MM.1S (cell line): ENCODE measurements around the gene AUH.

Experiments
- DNase-seq: peaks from one replicate; pipeline ENCODE4 v3.0.0-alpha.2; 2015
- H2AFZ ChIP-seq: fragments of 300-600 bp; sonication (generic); 2 replicates; pipeline ENCODE4 v1.6.0; 2016; ENCODE audit warnings: antibody characterized with exemption, low read length
- H3F3A ChIP-seq: fragments of 300-600 bp; sonication (generic); 2 replicates; pipeline ENCODE4 v1.6.1; 2016; ENCODE audit warnings: mild to moderate bottlenecking, antibody characterized with exemption, low read length, moderate library complexity, mixed read lengths; ENCODE audit not compliant: insufficient read depth
- H3K27ac ChIP-seq: fragments of 300-600 bp; sonication (generic); 2 replicates; pipeline ENCODE4 v1.5.1; 2016; ENCODE audit warnings: mild to moderate bottlenecking, low read length
- H3K27me3 ChIP-seq: fragments of 300-600 bp; sonication (generic); replicated peaks from 2 replicates; pipeline ENCODE4 v1.6.0; 2016; ENCODE audit warnings: low read length; ENCODE audit not compliant: insufficient read depth
- H3K36me3 ChIP-seq: fragments of 300-600 bp; sonication (generic); replicated peaks from 2 replicates; pipeline ENCODE4 v1.6.1; 2016; ENCODE audit warnings: mild to moderate bottlenecking, low read length, mixed read lengths; ENCODE audit not compliant: insufficient read depth
- H3K4me1 ChIP-seq: fragments of 300-600 bp; sonication (generic); 2 replicates; pipeline ENCODE4 v1.6.1; 2016; ENCODE audit warnings: low read length, mixed read lengths
- H3K4me2 ChIP-seq: fragments of 300-600 bp; sonication (generic); 2 replicates; pipeline ENCODE4 v1.6.0; 2016; ENCODE audit warnings: low read depth, low read length
- H3K4me3 ChIP-seq: fragments of 300-600 bp; sonication (generic); 2 replicates; pipeline ENCODE4 v1.5.1; 2016; ENCODE audit warnings: low read length, mixed read lengths
- H3K79me2 ChIP-seq: fragments of 300-600 bp; sonication (generic); 2 replicates; pipeline ENCODE4 v1.6.1; 2016; ENCODE audit warnings: mixed run types, low read length, mixed read lengths
- H3K9ac ChIP-seq: fragments of 300-600 bp; sonication (generic); 2 replicates; pipeline ENCODE4 v1.6.1; 2016; ENCODE audit warnings: low read length, mixed read lengths
- H3K9me2 ChIP-seq: fragments of 300-600 bp; sonication (generic); replicated peaks from 2 replicates; pipeline ENCODE4 v1.6.1; 2016; ENCODE audit warnings: mild to moderate bottlenecking, low read length, mixed read lengths; ENCODE audit not compliant: insufficient read depth
- H3K9me3 ChIP-seq: fragments of 300-600 bp; sonication (generic); replicated peaks from 2 replicates; pipeline ENCODE4 v1.6.1; 2016; ENCODE audit warnings: mild to moderate bottlenecking, low read length, mixed read lengths; ENCODE audit not compliant: insufficient read depth
- H4K20me1 ChIP-seq: fragments of 300-600 bp; sonication (generic); 2 replicates; pipeline ENCODE4 v1.6.1; 2016; ENCODE audit warnings: mild to moderate bottlenecking, low read length, moderate library complexity, mixed read lengths; ENCODE audit not compliant: insufficient read depth
- EZH2 ChIP-seq: fragments of 300-600 bp; sonication (generic); optimal IDR thresholded peaks from 2 replicates; pipeline ENCODE3; 2017; ENCODE audit warnings: low read depth, mild to moderate bottlenecking, antibody characterized with exemption, low read length, mixed read lengths
- EZH2phosphoT487 ChIP-seq: fragments of 300-600 bp; sonication (generic); IDR thresholded peaks from 2 replicates; pipeline ENCODE4 v1.6.1; 2018; ENCODE audit warnings: antibody characterized with exemption, low read length
- TF ChIP-seq, protein P1 (sequence below): fragments of 300-600 bp; sonication (generic); IDR thresholded peaks from 2 replicates; pipeline ENCODE4 v1.5.1; 2016; ENCODE audit warnings: antibody characterized with exemption, low read length, mixed read lengths

Gene AUH

GRCh38 chr9:91305596-91306295, 56.0 kb downstream of the AUH start:
- Histone ChIP-seq H3K27ac (no peak overlapping the region), H3K79me2 (no peaks in the 10 kb centered on the region), H3K36me3 (no peaks in the 10 kb centered on the region), H2AFZ (no peak overlapping the region), H3K4me1 (no peaks in the 10 kb centered on the region; the same call in 1 of the 2 replicates), H3K9me3 (no peaks in the 10 kb centered on the region), H3K27me3 (no peaks in the 10 kb centered on the region), H3K4me3 (no peak overlapping the region), H3K9me2 (no peaks in the 10 kb centered on the region), H3K4me2 (no peak overlapping the region), H3F3A (no peaks in the 10 kb centered on the region), H4K20me1 (no peaks in the 10 kb centered on the region), H3K9ac (no peak overlapping the region)
- DNase-seq = no peak
- TF ChIP-seq, protein P1, sequence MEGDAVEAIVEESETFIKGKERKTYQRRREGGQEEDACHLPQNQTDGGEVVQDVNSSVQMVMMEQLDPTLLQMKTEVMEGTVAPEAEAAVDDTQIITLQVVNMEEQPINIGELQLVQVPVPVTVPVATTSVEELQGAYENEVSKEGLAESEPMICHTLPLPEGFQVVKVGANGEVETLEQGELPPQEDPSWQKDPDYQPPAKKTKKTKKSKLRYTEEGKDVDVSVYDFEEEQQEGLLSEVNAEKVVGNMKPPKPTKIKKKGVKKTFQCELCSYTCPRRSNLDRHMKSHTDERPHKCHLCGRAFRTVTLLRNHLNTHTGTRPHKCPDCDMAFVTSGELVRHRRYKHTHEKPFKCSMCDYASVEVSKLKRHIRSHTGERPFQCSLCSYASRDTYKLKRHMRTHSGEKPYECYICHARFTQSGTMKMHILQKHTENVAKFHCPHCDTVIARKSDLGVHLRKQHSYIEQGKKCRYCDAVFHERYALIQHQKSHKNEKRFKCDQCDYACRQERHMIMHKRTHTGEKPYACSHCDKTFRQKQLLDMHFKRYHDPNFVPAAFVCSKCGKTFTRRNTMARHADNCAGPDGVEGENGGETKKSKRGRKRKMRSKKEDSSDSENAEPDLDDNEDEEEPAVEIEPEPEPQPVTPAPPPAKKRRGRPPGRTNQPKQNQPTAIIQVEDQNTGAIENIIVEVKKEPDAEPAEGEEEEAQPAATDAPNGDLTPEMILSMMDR = no peak
- TF ChIP-seq EZH2phosphoT487 = no peak
- TF ChIP-seq EZH2 = no peak

DNA sequence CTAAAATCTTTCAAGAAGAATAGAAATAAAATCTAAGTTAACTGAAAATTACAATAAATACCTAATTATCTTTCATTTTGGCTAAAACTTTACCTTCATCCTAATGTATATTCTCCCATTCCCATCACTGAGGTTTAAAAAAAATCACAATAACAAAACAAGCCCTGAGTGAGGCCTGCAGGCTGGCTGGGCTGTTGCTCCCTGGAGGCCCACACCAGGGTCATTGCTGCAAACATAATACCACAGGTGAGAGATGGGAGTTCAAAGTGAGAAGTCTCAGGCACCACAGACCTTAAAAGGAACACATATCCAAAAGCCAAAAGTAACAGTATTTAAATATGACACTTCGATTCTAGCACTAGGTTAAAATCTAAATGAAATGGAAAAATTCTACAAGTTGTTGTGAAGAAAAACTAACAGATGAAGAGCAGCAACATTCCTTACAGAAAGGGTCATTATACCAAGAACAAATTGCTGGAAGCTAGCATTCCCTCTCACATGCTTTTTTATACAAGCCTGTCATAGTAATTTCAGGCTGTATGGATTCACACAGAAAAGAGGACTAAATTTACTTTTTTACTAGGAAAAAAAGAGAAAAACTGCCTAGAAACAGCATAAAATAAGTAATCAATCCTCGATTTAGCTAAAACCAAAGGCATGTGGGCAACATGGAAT, 57.8 kb downstream of the AUH start:
- Histone ChIP-seq H3K27me3 (no peaks in the 10 kb centered on the region), H3K4me2 (no peak overlapping the region), H3F3A (no peaks in the 10 kb centered on the region), H3K79me2 (no peaks in the 10 kb centered on the region), H3K27ac (no peak overlapping the region), H4K20me1 (no peaks in the 10 kb centered on the region), H3K9ac (no peak overlapping the region), H2AFZ (no peak overlapping the region), H3K4me1 (no peaks in the 10 kb centered on the region; the same call in 1 of the 2 replicates), H3K36me3 (no peaks in the 10 kb centered on the region), H3K4me3 (no peak overlapping the region), H3K9me3 (no peaks in the 10 kb centered on the region), H3K9me2 (no peaks in the 10 kb centered on the region)
- no peak for DNase-seq
- TF ChIP-seq, protein P1 = no peak
- TF ChIP-seq EZH2 (no peak), EZH2phosphoT487 (no peak)

GRCh38 chr9:91302831-91303230, 58.9 kb downstream of the AUH start:
- Histone ChIP-seq H3K27me3 (no peaks in the 10 kb centered on the region), H3F3A (no peaks in the 10 kb centered on the region), H3K79me2 (no peaks in the 10 kb centered on the region), H3K4me2 (no peak overlapping the region), H3K36me3 (no peaks in the 10 kb centered on the region), H2AFZ (no peak overlapping the region), H3K9me2 (no peaks in the 10 kb centered on the region), H3K4me3 (no peak overlapping the region), H3K27ac (no peak overlapping the region), H3K9me3 (no peaks in the 10 kb centered on the region), H3K4me1 (no peaks in the 10 kb centered on the region; the same call in 1 of the 2 replicates), H3K9ac (no peak overlapping the region), H4K20me1 (no peaks in the 10 kb centered on the region)
- DNase-seq = no peak
- TF ChIP-seq, protein P1 = no peak
- no peak for TF ChIP-seq EZH2
- TF ChIP-seq EZH2phosphoT487 = no peak
